ENCODE data around the gene NEK1.

- no peak for TF ChIP-seq CTCF (IDR thresholded peaks at IDR 0.05)
- TF ChIP-seq POLR2A (IDR thresholded peaks at IDR 0.05): no peak
Observed at GRCh38 chr4:169493164-169493524, 119.2 kb downstream of the NEK1 start.
